Measurements from ENCODE around the gene RIC8A. TPM values are rescaled to one million over a fixed set of nuclear protein-coding genes. Genes with fewer than 3 reads are reported as not detected.

RIC8A gene
- total and polyA plus RNA-seq, 10 of the 15 experiments (the other 5 are each of a cell fraction or from before 2014, with no cell fraction given): 10.4 to 157 (median 81.4) TPM

GRCh38 chr11:211295-211694 lies 3.8 kb downstream of the RIC8A start (continued):
- TF ChIP-seq ZNF687 (IDR thresholded peaks at IDR 0.05) (no peak), KDM1A (IDR thresholded peaks at IDR 0.05; ENCODE audit: borderline replicate concordance) (no peak)

GRCh38 chr11:211741-212140 lies 4.2 kb downstream of the RIC8A start:
- FAIRE-seq (no peak), ATAC-seq (no peak), DNase-seq (ENCODE audit: low read depth, low spot score) (no peak)
- Histone ChIP-seq H3K79me2 (ENCODE audit: control insufficient read depth, insufficient read depth, low read length) (peaks cover 36% of the 10 kb centered on the region), H3K27me3 (replicated peaks in 1 of 2; ENCODE audit: control insufficient read depth in 2 of 2, insufficient read depth in 2 of 2, low read length in 1 of 2) (no peaks in the 10 kb centered on the region), H3K9me3 (replicated peaks; ENCODE audit: control insufficient read depth, insufficient read depth, low read length) (no peaks in the 10 kb centered on the region), H3K4me2 (ENCODE audit: control insufficient read depth, insufficient read depth) (no peak overlapping the region), H3K4me3 (no peak overlapping the region), H3K9ac (ENCODE audit: control insufficient read depth, insufficient read depth, low read length) (no peak overlapping the region), H3K4me1 (ENCODE audit: control insufficient read depth, insufficient read depth, low read length) (peaks cover 15% of the 10 kb centered on the region), H3K36me3 (ENCODE audit: control insufficient read depth in 2 of 2, insufficient read depth in 2 of 2, low read length in 1 of 2) (peaks cover 24 to 39% of the 10 kb centered on the region in 2 experiments), H3K27ac (ENCODE audit: control insufficient read depth, insufficient read depth) (no peak overlapping the region), H2AFZ (ENCODE audit: control insufficient read depth, low read depth, low read length) (no peak overlapping the region), H4K20me1 (ENCODE audit: control insufficient read depth, insufficient read depth) (no peaks in the 10 kb centered on the region)
- intact Hi-C loops (cut with micrococcal nuclease; ENCODE audit: unreplicated experiment) (no loop called here), in situ Hi-C loops (cut with MboI) (no loop called here)
- no TSS peak for BruUV-seq (replicated peaks)
- ChIA-PET SMC1A (ENCODE audit: uncharacterized antibody, unreplicated experiment) (no interaction called here), POLR2A (no interaction called here), CTCF (no interaction called here), RAD21 (ENCODE audit: unreplicated experiment) (interaction anchor here (0.9 kb wide), 1 partner anchor 23 kb away, joined by 3 read pairs; no protein-coding TSS in a partner anchor)
- WGBS (ENCODE audit: insufficient coverage, insufficient replicate concordance, low lambda C conversion rate, missing lambda C conversion rate): 98% methylated on average over 9 of the region's 9 CpGs
- TF ChIP-seq CREM (IDR thresholded peaks at IDR 0.05; ENCODE audit: low read depth) (no peak), STAT3 (IDR thresholded peaks at IDR 0.05; ENCODE audit: low read depth, low read length) (no peak), NFYB (IDR thresholded peaks at IDR 0.05; ENCODE audit: insufficient read depth, low read depth, low read length) (no peak), RELB (IDR thresholded peaks at IDR 0.05; ENCODE audit: low read depth) (no peak), SPI1 (IDR thresholded peaks at IDR 0.05; ENCODE audit: borderline replicate concordance, insufficient read depth, low read depth, low read length) (no peak), EZH2 (IDR thresholded peaks at IDR 0.05; ENCODE audit: borderline replicate concordance, control insufficient read depth, low read depth, low read length) (no peak), RUNX3 (IDR thresholded peaks at IDR 0.05; ENCODE audit: low read length) (no peak), DPF2 (IDR thresholded peaks at IDR 0.05) (no peak), CUX1 (IDR thresholded peaks at IDR 0.05; ENCODE audit: insufficient replicate concordance, low read depth, low read length) (no peak)
